GM19025 (cell line): Measurements from ENCODE around the gene SGMS1.
"Not testable (repeated sequence)": the region's sequence is repeated elsewhere in the genome, so short reads cannot be mapped to it uniquely, and the experiment has no call there.

ENCODE experiments used
- ATAC-seq: cut with Tn5 transposase; IDR thresholded peaks from one replicate; pipeline ENCODE4 v1.9.1; 2021; ENCODE audit warnings: mild to moderate bottlenecking, low read depth, moderate library complexity; ENCODE audit not compliant: unreplicated experiment

The SGMS1 gene

GRCh38 chr10:50585921-50586739, 37.6 kb downstream of the SGMS1 start:
- ATAC-seq = no peak

DNA sequence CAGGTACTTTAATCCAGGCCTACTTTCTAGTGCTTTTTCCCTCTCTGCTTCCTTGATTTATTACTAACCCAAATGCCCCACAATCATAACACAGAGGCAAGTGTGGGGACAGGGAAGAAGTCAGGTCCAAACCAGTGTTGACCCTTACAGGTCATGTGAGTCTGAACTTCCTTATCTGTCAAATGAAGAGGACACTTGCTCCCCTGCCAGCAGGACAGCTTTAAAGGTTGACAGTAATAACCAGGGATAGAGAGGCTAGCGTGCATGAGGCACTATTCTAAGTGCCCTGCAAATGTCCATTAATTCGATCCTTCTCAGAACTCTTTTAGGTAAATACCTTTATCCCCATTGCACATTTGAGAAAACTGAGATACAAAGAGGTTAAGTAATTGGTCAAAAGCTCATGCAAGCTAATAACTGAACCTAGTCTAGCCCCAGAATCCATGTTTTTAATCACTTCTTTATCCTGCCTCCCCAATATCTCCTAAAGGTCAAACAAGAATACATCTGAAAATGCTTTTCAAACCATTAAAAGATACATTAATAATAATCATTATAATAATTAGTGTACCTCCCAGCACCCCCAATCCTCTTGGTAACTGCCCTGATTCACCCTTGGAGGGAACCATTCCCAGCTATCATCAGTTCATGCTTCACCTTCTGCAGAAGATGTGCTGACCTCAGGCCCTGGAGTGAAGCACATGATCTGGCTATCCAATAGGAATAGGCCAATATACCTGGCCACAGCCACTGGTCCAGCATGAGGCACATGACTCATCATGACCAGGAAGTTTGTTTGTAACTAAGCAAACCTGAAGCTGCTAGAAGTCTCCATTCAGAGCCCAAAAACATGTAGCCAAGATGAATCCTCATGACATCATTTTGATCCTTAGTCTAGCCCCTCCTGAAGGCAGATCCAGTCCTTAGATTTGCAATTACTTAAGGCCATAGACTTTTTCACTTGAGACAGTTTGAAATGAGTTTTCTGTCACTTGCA, 40.7 kb downstream of the SGMS1 start:
- no peak for ATAC-seq

DNA sequence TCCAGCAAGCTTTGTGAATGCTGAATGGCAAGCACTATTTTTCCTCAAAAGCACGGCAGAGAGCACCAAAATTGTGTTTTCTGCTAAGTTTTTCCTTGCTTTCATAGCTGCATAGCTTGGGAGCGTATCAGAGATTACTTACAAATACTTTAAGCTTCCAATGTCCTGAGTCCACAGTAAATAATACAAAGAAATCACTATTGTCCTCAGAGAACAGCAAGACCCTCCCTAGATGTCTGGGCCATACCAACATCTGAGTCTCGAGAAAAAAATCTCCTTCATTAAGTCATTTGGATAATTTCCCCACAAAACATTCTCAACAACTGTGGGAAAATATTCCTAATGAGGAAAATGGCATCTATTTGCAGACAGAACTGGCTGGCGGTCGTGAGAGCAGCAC, 41.7 kb downstream of the SGMS1 start:
- no peak for ATAC-seq

DNA sequence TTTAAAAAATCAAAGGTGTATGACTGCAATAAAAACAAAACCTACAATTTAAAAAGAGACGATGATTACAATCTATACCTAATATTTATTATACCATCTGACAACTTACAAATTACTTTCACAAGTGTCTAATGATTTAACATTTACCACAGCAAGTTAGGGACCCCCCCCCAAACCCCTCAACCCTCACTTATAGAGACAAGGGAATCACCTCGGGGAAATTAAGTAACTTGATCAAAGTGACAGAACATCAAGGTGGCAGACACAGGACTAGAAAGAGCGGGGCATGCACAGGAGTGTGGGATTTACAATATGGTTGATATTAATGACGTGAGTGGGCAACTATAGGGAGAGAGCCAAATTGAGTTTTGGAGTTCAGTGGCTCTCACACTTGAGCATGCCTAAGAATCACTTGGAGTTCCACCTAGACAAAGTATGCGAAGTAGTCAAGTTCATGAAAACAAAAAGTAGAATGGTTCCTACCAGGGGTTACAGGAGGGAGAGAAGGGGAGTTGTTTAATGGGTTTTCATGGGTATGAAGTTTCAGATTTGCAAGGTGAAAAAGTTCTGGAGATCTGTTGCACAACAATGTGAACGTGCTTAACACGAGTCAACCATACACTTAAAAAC, 43.4 kb downstream of the SGMS1 start:
- no peak for ATAC-seq

GRCh38 chr10:50579491-50580261, 44.1 kb downstream of the SGMS1 start:
- ATAC-seq = no peak

GRCh38 chr10:50578949-50579348, 44.8 kb downstream of the SGMS1 start:
- ATAC-seq = no peak

- ATAC-seq = no peak
These were observed 45.9 kb downstream of the SGMS1 start for GRCh38 chr10:50577681-50578350.

DNA sequence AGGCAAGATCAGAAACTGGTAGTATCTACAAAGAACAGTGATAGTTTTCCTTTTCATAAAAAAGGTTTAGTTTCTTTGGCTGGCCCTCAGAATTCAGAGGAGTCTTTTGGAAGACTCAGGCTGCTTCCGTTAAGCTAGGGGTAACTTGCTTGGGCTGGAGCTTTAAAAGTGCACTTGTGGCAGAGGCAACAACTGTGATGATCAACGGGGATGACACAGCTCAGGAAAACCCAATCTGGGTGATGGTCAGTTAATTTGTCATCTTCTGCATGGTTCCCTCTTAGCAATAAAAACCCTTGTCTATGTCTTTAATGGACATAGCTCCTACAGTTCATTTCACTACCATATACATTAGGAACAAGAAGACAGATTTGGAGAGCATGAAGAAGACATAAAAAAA, 46.7 kb downstream of the SGMS1 start:
- no peak for ATAC-seq

DNA sequence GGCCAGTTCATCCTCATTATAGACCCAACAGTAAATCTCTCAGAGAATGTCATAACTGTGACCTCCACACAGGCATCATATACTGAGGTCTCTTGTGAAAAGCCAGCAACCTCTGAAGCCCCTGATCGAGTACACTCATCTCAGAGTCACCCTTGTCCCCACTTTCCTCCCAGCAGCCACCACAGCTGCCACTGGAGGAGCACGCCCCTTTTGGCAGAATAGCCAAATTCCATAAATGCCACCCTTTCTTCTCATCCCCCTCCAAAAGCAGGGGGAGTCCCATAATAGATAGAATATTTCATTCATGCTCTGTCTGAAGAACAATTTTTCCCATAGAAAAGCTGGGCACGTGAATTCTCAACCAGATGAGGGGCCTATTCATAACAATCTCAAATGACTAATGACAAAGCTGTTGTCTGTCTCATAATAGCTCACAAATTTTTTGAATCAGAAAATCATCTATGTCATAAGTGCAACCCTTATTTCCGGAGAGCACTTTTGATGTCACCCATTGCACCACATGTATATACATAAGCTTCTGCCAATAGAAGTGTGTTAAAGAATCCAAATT, 47.4 kb downstream of the SGMS1 start:
- ATAC-seq = no peak

GRCh38 chr10:50575477-50576244, 48.1 kb downstream of the SGMS1 start:
- ATAC-seq = no peak

DNA sequence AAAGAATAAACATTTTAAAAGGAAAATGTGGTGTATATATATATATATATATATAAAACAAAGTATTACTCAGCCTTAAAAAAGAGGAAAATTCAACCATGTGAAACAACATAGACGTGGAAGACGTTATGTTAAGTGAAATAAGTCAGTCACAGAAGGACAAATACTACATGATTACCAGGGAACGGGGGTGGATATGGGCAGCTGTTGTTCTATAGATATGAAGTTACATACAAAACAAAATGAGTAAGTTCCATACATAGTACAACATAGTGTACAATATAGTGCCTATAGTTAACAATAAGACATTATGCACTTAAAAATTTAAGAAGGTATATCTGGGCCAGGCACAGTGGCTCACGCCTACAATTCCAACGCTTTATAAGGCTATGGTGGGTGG, 48.8 kb downstream of the SGMS1 start:
- ATAC-seq = no peak

DNA sequence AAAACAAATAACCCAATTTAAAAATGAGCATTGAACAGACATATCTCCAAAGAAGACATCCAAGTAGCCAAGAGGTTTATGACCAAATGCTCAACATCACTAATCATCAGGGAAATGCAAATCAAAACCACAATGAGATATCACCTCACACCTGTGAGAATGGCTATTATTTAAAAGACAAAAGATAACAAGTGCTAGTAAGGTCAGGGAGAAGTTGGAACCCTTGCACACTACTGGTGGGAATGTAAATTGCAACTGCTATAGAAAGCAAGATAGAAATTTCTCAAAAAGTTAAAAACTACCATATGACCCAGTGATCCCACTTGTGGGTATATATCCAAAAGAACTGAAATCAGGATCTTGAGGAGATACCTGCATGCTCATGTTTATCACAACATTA, 49.5 kb downstream of the SGMS1 start:
- no peak for ATAC-seq

- ATAC-seq = no peak
These were observed 51.7 kb downstream of the SGMS1 start for GRCh38 chr10:50572017-50572491.

DNA sequence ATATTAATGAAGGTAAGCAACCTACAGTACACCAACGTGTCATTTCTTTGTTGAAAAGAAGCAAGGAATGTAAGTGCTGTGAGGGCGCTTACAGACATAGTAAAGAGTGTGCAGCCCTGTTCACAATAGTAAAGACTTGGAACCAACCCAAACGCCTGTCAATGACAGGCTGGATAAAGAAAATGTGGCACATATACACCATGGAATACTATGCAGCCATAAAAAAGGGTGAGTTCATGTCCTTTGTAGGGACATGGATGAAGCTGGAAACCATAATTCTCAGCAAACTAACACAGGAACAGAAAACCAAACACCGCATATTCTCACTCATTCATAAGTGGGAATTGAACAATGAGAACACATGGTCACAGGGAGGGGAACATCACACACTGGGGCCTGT, 55.0 kb downstream of the SGMS1 start:
- not testable (repeated sequence) for ATAC-seq

DNA sequence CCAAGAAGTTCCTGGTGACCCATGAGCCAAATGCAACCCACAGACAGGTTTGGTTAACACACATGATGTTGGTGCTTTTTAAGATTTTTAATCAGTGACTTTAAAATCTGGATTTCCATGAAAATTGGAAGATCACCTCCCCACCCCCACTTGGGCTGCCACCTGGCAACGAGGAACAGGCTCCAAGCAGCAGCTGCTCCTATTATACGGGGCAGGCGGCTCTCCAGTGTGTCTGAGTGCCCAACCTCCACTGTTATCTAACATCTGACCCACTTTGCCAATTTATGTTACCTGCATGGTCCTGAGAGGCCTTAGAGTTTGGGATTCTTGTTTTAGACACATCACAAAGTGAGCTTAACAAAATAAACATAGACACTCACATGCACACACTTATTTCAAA, 56.4 kb downstream of the SGMS1 start:
- no peak for ATAC-seq

DNA sequence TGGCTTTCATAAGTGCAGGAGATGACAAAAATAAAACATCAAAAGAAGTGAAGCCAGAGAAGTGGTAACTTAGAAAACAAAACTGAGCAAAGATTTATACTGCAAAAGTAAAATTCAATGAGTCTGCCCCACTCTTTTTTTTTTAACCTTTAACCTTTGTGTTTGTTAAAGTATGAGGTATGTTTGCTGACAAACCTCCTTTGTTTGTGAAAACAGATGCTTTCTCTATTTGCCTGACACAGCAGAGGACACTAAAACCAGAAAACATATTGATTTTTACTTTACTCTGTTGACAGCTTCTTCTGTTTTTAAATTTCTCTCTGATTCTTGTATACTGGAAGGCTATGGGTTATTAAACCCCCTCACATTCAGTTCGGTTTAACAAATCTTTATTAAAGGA, 57.6 kb downstream of the SGMS1 start:
- ATAC-seq = no peak

GRCh38 chr10:50565301-50566083, 58.3 kb downstream of the SGMS1 start:
- no peak for ATAC-seq

DNA sequence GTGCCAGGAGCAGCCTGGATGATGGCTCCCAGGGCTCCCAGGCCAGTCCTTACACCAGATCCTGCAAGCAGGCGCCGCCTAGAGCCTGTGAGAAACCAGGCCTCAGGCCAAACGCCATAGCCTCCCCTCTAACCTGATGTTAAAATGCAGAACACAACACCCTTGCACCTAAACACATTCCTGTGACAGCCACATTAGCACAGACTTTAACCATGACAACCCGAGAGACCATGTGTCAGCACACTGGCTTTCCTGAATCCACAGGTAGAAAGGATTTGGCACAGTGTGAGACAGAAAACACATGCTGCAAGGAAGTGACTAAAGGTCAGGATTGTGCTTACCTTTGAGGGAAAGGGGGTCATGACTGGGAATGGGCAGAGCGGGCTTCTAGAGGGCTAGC, 59.9 kb downstream of the SGMS1 start:
- ATAC-seq = no peak
